ENCODE results near the gene PCBP3. TPM values are rescaled to one million over a fixed set of nuclear protein-coding genes. Genes with fewer than 3 reads are reported as not detected.

The PCBP3 gene
- total RNA-seq, 1 experiment from 2014 or later, result 3.7 TPM

- H3K27ac Mint-ChIP-seq (ENCODE audit: low read depth, unreplicated experiment), result no peak overlapping the region
- no TSS peak for BruUV-seq (replicated peaks)
- POLR2A ChIA-PET, result interaction anchor here (0.7 kb wide), 1 partner anchor 22 kb away, joined by 3 read pairs; no protein-coding TSS in a partner anchor
- peaks cover 19% of the 10 kb centered on the region for H3K27me3 Mint-ChIP-seq (ENCODE audit: insufficient read depth, unreplicated experiment)
- CTCF ChIA-PET, result no interaction called here
- intact Hi-C loops (cut with micrococcal nuclease), result no loop called here
- DNase-seq (ENCODE audit: unreplicated experiment), result no peak
- no peak overlapping the region for H3K4me3 Mint-ChIP-seq (ENCODE audit: unreplicated experiment)
- H3K9me3 Mint-ChIP-seq (ENCODE audit: unreplicated experiment), result peaks cover 28% of the 10 kb centered on the region
- H3K4me1 Mint-ChIP-seq (ENCODE audit: insufficient read depth, unreplicated experiment), result peaks cover 8% of the 10 kb centered on the region
- no peaks in the 10 kb centered on the region for H3K36me3 Mint-ChIP-seq (ENCODE audit: insufficient read depth, unreplicated experiment)
- TF ChIP-seq, protein P1, sequence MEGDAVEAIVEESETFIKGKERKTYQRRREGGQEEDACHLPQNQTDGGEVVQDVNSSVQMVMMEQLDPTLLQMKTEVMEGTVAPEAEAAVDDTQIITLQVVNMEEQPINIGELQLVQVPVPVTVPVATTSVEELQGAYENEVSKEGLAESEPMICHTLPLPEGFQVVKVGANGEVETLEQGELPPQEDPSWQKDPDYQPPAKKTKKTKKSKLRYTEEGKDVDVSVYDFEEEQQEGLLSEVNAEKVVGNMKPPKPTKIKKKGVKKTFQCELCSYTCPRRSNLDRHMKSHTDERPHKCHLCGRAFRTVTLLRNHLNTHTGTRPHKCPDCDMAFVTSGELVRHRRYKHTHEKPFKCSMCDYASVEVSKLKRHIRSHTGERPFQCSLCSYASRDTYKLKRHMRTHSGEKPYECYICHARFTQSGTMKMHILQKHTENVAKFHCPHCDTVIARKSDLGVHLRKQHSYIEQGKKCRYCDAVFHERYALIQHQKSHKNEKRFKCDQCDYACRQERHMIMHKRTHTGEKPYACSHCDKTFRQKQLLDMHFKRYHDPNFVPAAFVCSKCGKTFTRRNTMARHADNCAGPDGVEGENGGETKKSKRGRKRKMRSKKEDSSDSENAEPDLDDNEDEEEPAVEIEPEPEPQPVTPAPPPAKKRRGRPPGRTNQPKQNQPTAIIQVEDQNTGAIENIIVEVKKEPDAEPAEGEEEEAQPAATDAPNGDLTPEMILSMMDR (IDR thresholded peaks at IDR 0.05; ENCODE audit: unreplicated experiment), result no peak
Observed at GRCh38 chr21:45843426-45843825, 199.9 kb downstream of the PCBP3 start.

- intact Hi-C loops (cut with micrococcal nuclease), result no loop called here
- H3K4me3 Mint-ChIP-seq (ENCODE audit: unreplicated experiment), result no peak overlapping the region
Observed at GRCh38 chr21:45844181-45844580, 200.7 kb downstream of the PCBP3 start.

DNA sequence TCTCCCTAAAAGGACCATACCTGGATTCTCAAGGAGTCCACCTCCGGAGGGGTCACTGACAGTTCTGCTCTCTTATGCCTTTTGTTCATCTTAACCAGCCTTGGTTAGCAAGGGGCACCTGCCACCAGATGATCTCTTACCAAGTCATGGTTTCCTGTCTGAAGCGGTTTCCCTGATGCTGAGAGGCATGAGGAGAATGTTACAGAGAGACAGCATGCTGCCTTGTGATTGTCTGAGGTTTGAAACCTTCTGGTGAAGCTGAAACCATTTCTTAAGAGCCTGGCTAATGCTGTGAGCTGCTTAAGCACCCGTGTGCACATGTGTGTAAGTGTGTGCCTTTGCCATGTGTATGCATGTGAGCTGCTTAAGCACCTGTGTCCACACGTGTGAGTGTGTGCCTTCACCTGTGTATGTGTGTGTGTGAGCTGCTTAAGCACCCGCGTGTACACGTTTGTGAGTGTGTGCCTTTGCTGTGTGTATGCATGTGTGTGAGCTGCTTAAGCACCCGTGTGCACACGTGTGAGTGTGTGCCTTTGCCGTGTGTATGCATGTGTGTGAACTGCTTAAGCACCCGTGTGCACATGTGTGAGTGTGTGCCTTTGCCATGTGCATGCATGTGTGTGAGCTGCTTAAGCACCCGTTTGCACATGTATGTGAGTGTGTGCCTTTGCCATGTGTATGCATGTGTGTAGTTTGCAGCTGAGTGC, 201.7 kb downstream of the PCBP3 start:
- H3K27me3 Mint-ChIP-seq (ENCODE audit: insufficient read depth, unreplicated experiment), result peaks cover 33% of the 10 kb centered on the region
- no TSS peak for BruUV-seq (replicated peaks)
- H3K9me3 Mint-ChIP-seq (ENCODE audit: unreplicated experiment), result peaks cover 17% of the 10 kb centered on the region
- CTCF ChIA-PET, result interaction anchor here (0.6 kb wide), 1 partner anchor 583 kb away, joined by 4 read pairs; no protein-coding TSS in a partner anchor
- TF ChIP-seq, protein P1 (IDR thresholded peaks at IDR 0.05; ENCODE audit: unreplicated experiment), result no peak
- no peaks in the 10 kb centered on the region for H3K36me3 Mint-ChIP-seq (ENCODE audit: insufficient read depth, unreplicated experiment)
- POLR2A ChIA-PET, result no interaction called here
- no peak for DNase-seq (ENCODE audit: unreplicated experiment)
- H3K4me3 Mint-ChIP-seq (ENCODE audit: unreplicated experiment), result no peak overlapping the region
- H3K27ac Mint-ChIP-seq (ENCODE audit: low read depth, unreplicated experiment), result no peak overlapping the region
- H3K4me1 Mint-ChIP-seq (ENCODE audit: insufficient read depth, unreplicated experiment), result no peaks in the 10 kb centered on the region
- intact Hi-C loops (cut with micrococcal nuclease), result no loop called here

More at GRCh38 chr21:45844181-45844580, 200.7 kb downstream of the PCBP3 start:
- Mint-ChIP-seq H3K36me3 (ENCODE audit: insufficient read depth, unreplicated experiment) (no peaks in the 10 kb centered on the region), H3K9me3 (ENCODE audit: unreplicated experiment) (peaks cover 20% of the 10 kb centered on the region), H3K4me1 (ENCODE audit: insufficient read depth, unreplicated experiment) (peaks cover 4% of the 10 kb centered on the region), H3K27me3 (ENCODE audit: insufficient read depth, unreplicated experiment) (peaks cover 25% of the 10 kb centered on the region), H3K27ac (ENCODE audit: low read depth, unreplicated experiment) (no peak overlapping the region)
- TF ChIP-seq, protein P1 (IDR thresholded peaks at IDR 0.05; ENCODE audit: unreplicated experiment), result no peak
- DNase-seq (ENCODE audit: unreplicated experiment), result no peak
- ChIA-PET POLR2A (no interaction called here), CTCF (no interaction called here)
- no TSS peak for BruUV-seq (replicated peaks)

DNA sequence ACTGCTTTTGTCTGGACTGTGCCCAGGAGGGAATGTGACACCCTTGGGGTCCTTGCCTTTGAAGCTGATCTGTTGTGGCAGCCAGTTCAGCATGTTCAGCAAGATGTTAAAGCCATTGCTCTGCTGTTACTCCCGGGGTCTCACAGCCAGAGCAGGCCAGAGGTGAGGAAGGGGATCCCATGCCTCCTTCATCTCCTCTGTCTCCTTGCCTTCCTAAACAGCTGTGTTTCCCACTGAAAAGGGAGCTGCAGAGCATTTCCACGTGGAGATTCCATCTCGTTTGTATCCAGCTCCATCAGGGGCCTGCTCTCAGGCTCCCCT, 202.2 kb downstream of the PCBP3 start:
- intact Hi-C loops (cut with micrococcal nuclease), result no loop called here
- H3K4me3 Mint-ChIP-seq (ENCODE audit: unreplicated experiment), result no peak overlapping the region
- TF ChIP-seq, protein P1 (IDR thresholded peaks at IDR 0.05; ENCODE audit: unreplicated experiment), result no peak
- POLR2A ChIA-PET, result no interaction called here
- peaks cover 38% of the 10 kb centered on the region for H3K27me3 Mint-ChIP-seq (ENCODE audit: insufficient read depth, unreplicated experiment)
- no TSS peak for BruUV-seq (replicated peaks)
- H3K36me3 Mint-ChIP-seq (ENCODE audit: insufficient read depth, unreplicated experiment), result no peaks in the 10 kb centered on the region
- H3K9me3 Mint-ChIP-seq (ENCODE audit: unreplicated experiment), result peaks cover 17% of the 10 kb centered on the region
- CTCF ChIA-PET, result interaction anchor here (0.6 kb wide), 2 partner anchors 121 to 584 kb away, joined by 3 to 4 read pairs; no protein-coding TSS in a partner anchor
- H3K4me1 Mint-ChIP-seq (ENCODE audit: insufficient read depth, unreplicated experiment), result no peaks in the 10 kb centered on the region
- no peak for DNase-seq (ENCODE audit: unreplicated experiment)
- no peak overlapping the region for H3K27ac Mint-ChIP-seq (ENCODE audit: low read depth, unreplicated experiment)
